GM12878 (cell line): ENCODE data around the gene GRB10. TPM values are rescaled to one million over a fixed set of nuclear protein-coding genes. Genes with fewer than 3 reads are reported as not detected.

Source experiments
- ATAC-seq: fragments of 200-7000 bp; cut with Tn5 transposase; 3 replicates; pipeline ENCODE4 v1.9.1; 2020; ENCODE audit warnings: mild to moderate bottlenecking, moderate library complexity
- BruUV-seq: library from RNA; stranded (reverse); fragments of 400-500 nt; replicated peaks from 2 replicates; lab custom pipeline; 2021; lab: Mats Ljungman, UMichigan
- CTCF ChIA-PET: fragments of 300-600 bp; sonication (Branson Sonifier 250); formaldehyde crosslinking; extraction: SDS; loops from one replicate; lab custom pipeline; 2021; ENCODE audit warnings: inconsistent platforms; lab: Yijun Ruan, JAX
- POLR2A ChIA-PET: fragments of 350-600 bp; formaldehyde crosslinking; extraction: SDS; loops from one replicate; lab custom pipeline; 2021; ENCODE audit warnings: inconsistent platforms; lab: Charles Lee
- RAD21 ChIA-PET: fragments of 300-600 bp; sonication (Branson Sonifier 250); formaldehyde crosslinking; loops from one replicate; lab custom pipeline; 2023; ENCODE audit warnings: antibody characterized with exemption; ENCODE audit not compliant: unreplicated experiment; lab: Charles Lee
- SMC1A ChIA-PET: fragments of 300-600 bp; sonication (Branson Sonifier 250); formaldehyde crosslinking; loops from one replicate; lab custom pipeline; 2023; ENCODE audit not compliant: unreplicated experiment, uncharacterized antibody; lab: Charles Lee
- DNase-seq: peaks from one replicate; pipeline ENCODE4 v3.0.0-alpha.2; 2011; ENCODE audit warnings: low read depth, low spot score
- FAIRE-seq: peaks from 3 replicates; lab custom pipeline; 2011; peaks lifted over from hg19 to GRCh38; lab: Jason Lieb, UNC
- H2AFZ ChIP-seq: 2 replicates; pipeline ENCODE4 v1.6.0; 2011; ENCODE audit warnings: low read depth, low read length, control low read depth; ENCODE audit not compliant: control insufficient read depth
- H3K27ac ChIP-seq: 2 replicates; pipeline ENCODE4 v1.5.1; 2011; ENCODE audit warnings: control low read depth; ENCODE audit not compliant: control insufficient read depth, insufficient read depth
- H3K27me3 ChIP-seq, 2 experiments: replicated peaks in 1 of 2; 2 replicates each; pipeline versions ENCODE4 v1.6.0 to v1.6.1; 2011; ENCODE audit warnings: low read length in 1 of 2; ENCODE audit not compliant: control insufficient read depth in 2 of 2, insufficient read depth in 2 of 2
- H3K36me3 ChIP-seq, 2 experiments: 2 replicates each; pipeline ENCODE4 v1.5.1; 2011; ENCODE audit warnings: low read length in 1 of 2; ENCODE audit not compliant: control insufficient read depth in 2 of 2, insufficient read depth in 2 of 2
- H3K4me1 ChIP-seq: 2 replicates; pipeline ENCODE4 v1.6.1; 2011; ENCODE audit warnings: mild to moderate bottlenecking, low read length, moderate library complexity, mixed read lengths; ENCODE audit not compliant: control insufficient read depth, insufficient read depth
- H3K4me2 ChIP-seq: 2 replicates; pipeline ENCODE4 v1.6.0; 2011; ENCODE audit warnings: control low read depth; ENCODE audit not compliant: control insufficient read depth, insufficient read depth
- H3K4me3 ChIP-seq: fragments of 200-600 bp; sonication (generic); 2 replicates; pipeline ENCODE4 v1.5.1; 2016
- H3K79me2 ChIP-seq: 2 replicates; pipeline ENCODE4 v1.6.0; 2011; ENCODE audit warnings: low read length; ENCODE audit not compliant: control insufficient read depth, insufficient read depth
- H3K9ac ChIP-seq: 2 replicates; pipeline ENCODE4 v1.8.0; 2011; ENCODE audit warnings: low read length, control low read depth, mixed read lengths; ENCODE audit not compliant: control insufficient read depth, insufficient read depth
- H3K9me3 ChIP-seq: replicated peaks from 3 replicates; pipeline ENCODE4 v1.5.1; 2011; ENCODE audit warnings: mild to moderate bottlenecking, low read length; ENCODE audit not compliant: control insufficient read depth, insufficient read depth
- H4K20me1 ChIP-seq: 2 replicates; pipeline ENCODE4 v1.6.0; 2011; ENCODE audit not compliant: control insufficient read depth, insufficient read depth
- CBX5 ChIP-seq: sonication (generic); IDR thresholded peaks from 2 replicates; pipeline ENCODE4 v1.6.1; 2016; ENCODE audit warnings: low read depth, moderate library complexity, mild to moderate bottlenecking, inconsistent platforms
- GABPA ChIP-seq: IDR thresholded peaks from 2 replicates; pipeline ENCODE4 v1.6.1; 2014; ENCODE audit warnings: antibody characterized with exemption, low read depth, mild to moderate bottlenecking, inconsistent platforms
- ZNF384 ChIP-seq: IDR thresholded peaks from 2 replicates; pipeline ENCODE4 v1.6.1; 2012; ENCODE audit warnings: low read depth, mild to moderate bottlenecking, low read length, improper control_type of control experiment, borderline replicate concordance
- WGBS: methylation state at CpG from one replicate; pipeline ENCODE4 v1.1.6; 2016; ENCODE audit warnings: low lambda C conversion rate; ENCODE audit not compliant: insufficient replicate concordance, insufficient coverage; ENCODE audit errors: missing lambda C conversion rate; 5-methylcytosine and 5-hydroxymethylcytosine counted together
- in situ Hi-C: fragments of 300-500 bp; cut with MboI; formaldehyde crosslinking; loops from 9 replicates; pipeline ENCODE4 v1.14.3; 2018; ENCODE audit warnings: mixed read lengths
- intact Hi-C: fragments of 100-400 bp; cut with micrococcal nuclease; formaldehyde crosslinking; loops from one replicate; pipeline ENCODE4 v1.14.2; 2022; ENCODE audit not compliant: unreplicated experiment
- polyA plus RNA-seq, 11 experiments: library from polyadenylated mRNA; depleted of rRNA in 4 of 11; unstranded in 6 of 11; stranded (reverse) in 5 of 11; fragments of >200 nt; fragmentation: Nextera tagmentation in 4 of 11; fragmentation: Illumina TruSeq in 1 of 11; extraction: Ambion mirVana in 4 of 11; extraction: Trizol in 1 of 11; gene quantifications; 1 replicate in 1 of 11; 2 replicates in 10 of 11; pipeline versions ENCODE4 v1.2.1 to v1.2.3, GENCODE V29; 2011 to 2016; ENCODE audit warnings: inconsistent platforms in 2 of 11, missing spikeins in 2 of 11, low read depth in 1 of 11
- total RNA-seq, 4 experiments: library from RNA; depleted of rRNA in 3 of 4; stranded (reverse); fragments of >200 nt in 3 of 4; fragmentation: Illumina TruSeq in 1 of 4; extraction: Trizol in 1 of 4; gene quantifications; 2 replicates each; pipeline versions ENCODE4 v1.2.1 to v1.2.3, GENCODE V29; 2013 to 2021

The GRB10 gene
- total and polyA plus RNA-seq, 10 of the 15 experiments (the other 5 are each of a cell fraction or from before 2014, with no cell fraction given): 0.04 to 0.33 TPM; not detected in 8

DNA sequence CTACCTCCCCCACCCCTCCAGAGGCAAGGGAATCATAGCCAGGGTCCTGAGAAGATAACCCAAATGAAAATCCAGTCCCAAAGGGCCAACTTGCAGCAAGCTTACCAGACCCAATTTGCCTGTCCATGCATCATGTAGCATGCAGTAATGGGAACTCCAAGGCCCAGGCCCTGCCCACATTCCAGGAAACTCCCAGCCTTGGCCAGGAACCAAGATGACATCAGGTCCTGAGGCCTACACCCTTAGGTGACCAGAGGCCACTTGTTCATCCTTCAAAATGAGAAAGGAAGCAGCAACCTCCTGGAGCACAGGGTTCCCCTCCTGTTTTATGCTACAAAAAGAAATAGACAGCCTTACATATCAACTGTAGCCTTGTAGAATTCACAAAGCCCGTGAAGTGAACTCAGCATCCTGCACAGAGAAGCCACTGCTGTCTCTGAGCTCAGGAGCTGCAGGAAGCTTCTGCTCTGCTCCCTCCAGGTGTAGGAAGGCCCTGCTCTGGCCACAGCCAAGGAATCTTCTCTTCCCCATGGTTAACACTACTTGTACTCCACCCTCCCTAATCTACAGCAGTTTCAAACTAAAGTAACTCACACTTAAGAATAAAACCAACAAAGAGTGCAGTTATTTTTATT is 30.3 kb upstream of the GRB10 start:
- SMC1A ChIA-PET: no interaction called here
- no peaks in the 10 kb centered on the region for H3K36me3 ChIP-seq
- H3K9me3 ChIP-seq: no peaks in the 10 kb centered on the region
- in situ Hi-C loops: no loop called here
- BruUV-seq: no TSS peak
- POLR2A ChIA-PET: no interaction called here
- H3K4me3 ChIP-seq: no peak overlapping the region
- TF ChIP-seq CBX5 (no peak), GABPA (no peak)
- H3K9ac ChIP-seq: no peak overlapping the region
- H2AFZ ChIP-seq: no peak overlapping the region
- no peak for ATAC-seq
- H3K27ac ChIP-seq: no peak overlapping the region
- RAD21 ChIA-PET: no interaction called here
- no peaks in the 10 kb centered on the region for H3K4me1 ChIP-seq
- no peaks in the 10 kb centered on the region for H3K79me2 ChIP-seq
- H3K4me2 ChIP-seq: no peak overlapping the region
- WGBS: 0% methylated on average over 1 of the region's 1 CpG
- DNase-seq: no peak
- no peaks in the 10 kb centered on the region; the same call in 1 of the 2 replicates for H4K20me1 ChIP-seq
- CTCF ChIA-PET: no interaction called here
- no peak for FAIRE-seq
- intact Hi-C loops: no loop called here
- H3K27me3 ChIP-seq: no peaks in the 10 kb centered on the region; a peak in 1 of 4 replicates

DNA sequence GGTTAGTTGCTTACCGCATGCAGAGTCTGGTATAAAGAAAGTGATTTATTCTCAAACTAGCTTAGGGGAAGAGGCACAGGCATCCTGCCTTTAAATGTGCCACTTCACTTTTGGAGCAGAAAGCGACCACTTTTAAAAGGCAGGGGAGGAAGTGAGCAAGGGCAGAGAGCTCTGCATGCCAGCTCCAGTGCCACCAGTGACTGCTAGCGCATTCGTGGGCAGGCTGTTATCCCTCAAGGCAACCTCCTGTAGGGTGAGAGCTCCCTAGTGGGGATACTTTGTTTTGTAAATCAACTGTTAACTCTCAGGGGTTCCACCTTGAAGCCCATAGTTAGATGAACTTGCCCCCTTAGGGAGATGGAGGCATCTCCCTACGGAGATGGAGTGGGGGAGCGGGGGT is 29.4 kb upstream of the GRB10 start:
- BruUV-seq: no TSS peak
- no peak overlapping the region for H3K9ac ChIP-seq
- no peak overlapping the region for H3K4me3 ChIP-seq
- H4K20me1 ChIP-seq: no peaks in the 10 kb centered on the region; the same call in 1 of the 2 replicates
- H3K4me1 ChIP-seq: no peaks in the 10 kb centered on the region
- in situ Hi-C loops: no loop called here
- H2AFZ ChIP-seq: no peak overlapping the region
- 17% methylated on average over 6 of the region's 6 CpGs for WGBS
- DNase-seq: no peak
- TF ChIP-seq ZNF384: no peak
- CTCF ChIA-PET: no interaction called here
- no peaks in the 10 kb centered on the region for H3K36me3 ChIP-seq
- no peak overlapping the region for H3K4me2 ChIP-seq
- RAD21 ChIA-PET: interaction anchor here (0.7 kb wide), 1 partner anchor 53 kb away, joined by 3 read pairs; no protein-coding TSS in a partner anchor
- no peaks in the 10 kb centered on the region; a peak in 1 of 4 replicates for H3K27me3 ChIP-seq
- SMC1A ChIA-PET: no interaction called here
- no peaks in the 10 kb centered on the region for H3K79me2 ChIP-seq
- no peak overlapping the region for H3K27ac ChIP-seq
- intact Hi-C loops: no loop called here
- FAIRE-seq: no peak
- H3K9me3 ChIP-seq: no peaks in the 10 kb centered on the region
- POLR2A ChIA-PET: no interaction called here
- ATAC-seq: no peak
